ENCODE measurements around the gene CD14.
A peak's percentile ranks its signal among the peaks of the same experiment; 100 is the strongest.
"Not testable (repeated sequence)": the region's sequence is repeated elsewhere in the genome, so short reads cannot be mapped to it uniquely, and the experiment has no call there.

The CD14 gene

GRCh38 chr5:140635291-140636257 is 2.6 kb upstream of the CD14 start:
- DNase-seq: no peak

DNA sequence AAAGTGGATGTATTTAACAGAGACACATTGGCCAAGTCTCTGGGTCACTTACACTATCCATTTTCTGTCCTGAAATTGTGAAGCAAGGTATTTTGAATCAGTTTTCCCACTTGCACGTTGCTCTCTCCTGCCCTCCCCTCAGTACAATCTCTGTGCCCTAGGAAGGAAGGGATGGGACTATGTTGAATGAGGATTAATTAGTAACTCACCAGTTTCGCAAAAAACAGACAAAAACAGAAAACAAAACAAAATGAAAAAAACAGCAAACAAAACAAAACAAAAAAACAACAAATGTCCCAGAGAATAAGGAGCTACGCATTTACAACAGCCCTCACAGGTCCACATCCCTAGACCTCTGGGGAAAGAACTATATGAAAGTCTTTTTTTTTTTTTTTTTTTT is 1.1 kb upstream of the CD14 start:
- DNase-seq: no peak

- no peak for DNase-seq
Measured at GRCh38 chr5:140633501-140633900, 526 bp upstream of the CD14 start.

DNA sequence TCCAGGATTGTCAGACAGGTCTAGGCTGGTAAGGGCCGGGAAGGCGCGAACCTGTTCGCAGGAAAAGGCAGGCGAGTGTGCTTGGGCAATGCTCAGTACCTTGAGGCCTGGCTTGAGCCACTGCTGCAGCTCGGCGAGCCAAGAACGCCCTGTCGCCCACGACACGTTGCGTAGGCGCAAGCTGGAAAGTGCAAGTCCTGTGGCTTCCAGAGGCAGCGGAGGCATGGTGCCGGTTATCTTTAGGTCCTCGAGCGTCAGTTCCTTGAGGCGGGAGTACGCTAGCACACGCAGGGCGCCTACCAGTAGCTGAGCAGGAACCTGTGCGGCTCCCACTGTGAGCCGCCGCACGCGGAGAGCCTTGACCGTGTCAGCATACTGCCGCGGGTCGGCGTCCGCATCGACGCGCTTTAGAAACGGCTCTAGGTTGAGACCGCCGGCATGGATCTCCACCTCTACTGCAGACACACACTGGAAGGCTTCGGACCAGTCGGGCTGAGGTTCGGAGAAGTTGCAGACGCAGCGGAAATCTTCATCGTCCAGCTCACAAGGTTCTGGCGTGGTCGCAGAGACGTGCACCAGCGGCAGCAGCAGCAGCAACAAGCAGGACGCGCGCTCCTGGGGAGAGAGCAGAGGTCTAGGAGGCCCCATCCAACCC is 482 bp downstream of the CD14 start:
- DNase-seq: peak; percentile 24

- DNase-seq: no peak
Measured at GRCh38 chr5:140631831-140632365, 1.1 kb downstream of the CD14 start.

DNA sequence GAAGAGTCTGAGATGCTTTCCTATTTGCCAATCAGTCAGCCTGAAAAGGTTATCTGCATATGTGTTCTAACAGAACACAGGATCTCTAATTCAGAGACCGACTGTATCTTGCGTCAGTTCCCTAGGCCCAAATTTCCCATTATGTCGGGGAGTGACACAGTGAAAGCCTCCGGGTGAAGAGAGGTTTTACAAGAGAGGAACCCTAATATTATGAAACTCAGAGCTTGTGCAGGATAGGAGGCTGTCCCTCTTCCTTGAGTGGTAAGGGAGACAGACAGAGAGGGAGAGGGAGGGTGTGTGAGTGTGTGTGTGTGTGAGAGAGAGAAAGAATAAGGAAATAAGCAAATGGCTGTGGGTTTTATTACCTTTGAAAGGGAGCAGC is 1.9 kb downstream of the CD14 start:
- DNase-seq: no peak

- DNase-seq: peak; percentile 53
Measured at GRCh38 chr5:140630292-140631035, 2.5 kb downstream of the CD14 start.

- no peak for DNase-seq
Measured at GRCh38 chr5:140628711-140629110, 4.3 kb downstream of the CD14 start.

DNA sequence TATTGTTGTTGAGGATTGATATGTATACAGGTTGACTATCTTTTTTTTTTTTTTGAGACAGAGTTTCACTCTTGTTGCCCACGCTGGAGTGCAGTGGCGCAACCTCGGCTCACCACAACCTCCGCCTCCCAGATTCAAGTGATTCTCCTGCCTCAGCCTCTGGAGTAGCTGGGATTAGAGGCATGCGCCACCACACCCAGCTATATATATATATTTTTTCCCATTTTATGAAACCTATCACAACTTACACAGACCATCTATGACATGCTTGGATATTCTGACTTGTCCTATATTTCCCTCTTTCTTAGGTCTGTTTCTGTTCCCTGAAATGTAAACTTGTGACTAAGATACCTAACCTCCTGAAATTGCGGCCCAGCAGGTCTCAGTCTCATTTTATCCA is 5.0 kb downstream of the CD14 start:
- DNase-seq: no peak

DNA sequence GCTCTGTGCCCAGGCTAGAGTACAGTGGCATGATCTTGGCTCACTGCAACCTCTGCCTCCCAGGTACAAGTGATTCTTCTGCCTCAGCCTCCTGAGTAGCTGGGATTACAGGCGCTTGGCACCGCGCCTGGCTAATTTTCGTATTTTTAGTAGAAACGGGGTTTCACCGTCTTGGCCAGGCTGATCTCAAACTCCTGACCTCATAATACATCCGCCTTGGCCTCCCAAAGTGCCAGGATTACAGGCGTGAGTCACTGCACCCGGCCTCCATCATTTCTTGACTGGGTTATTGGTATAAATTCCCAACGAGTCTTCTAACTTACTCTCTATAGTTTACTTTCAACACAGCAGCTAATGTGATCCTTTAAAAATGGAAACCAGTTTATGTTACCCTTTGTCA is 8.1 kb downstream of the CD14 start:
- DNase-seq: not testable (repeated sequence)

GRCh38 chr5:140623061-140623460 is 9.9 kb downstream of the CD14 start:
- not testable (repeated sequence) for DNase-seq

- DNase-seq: no peak
Measured at GRCh38 chr5:140622301-140622700, 10.7 kb downstream of the CD14 start.

DNA sequence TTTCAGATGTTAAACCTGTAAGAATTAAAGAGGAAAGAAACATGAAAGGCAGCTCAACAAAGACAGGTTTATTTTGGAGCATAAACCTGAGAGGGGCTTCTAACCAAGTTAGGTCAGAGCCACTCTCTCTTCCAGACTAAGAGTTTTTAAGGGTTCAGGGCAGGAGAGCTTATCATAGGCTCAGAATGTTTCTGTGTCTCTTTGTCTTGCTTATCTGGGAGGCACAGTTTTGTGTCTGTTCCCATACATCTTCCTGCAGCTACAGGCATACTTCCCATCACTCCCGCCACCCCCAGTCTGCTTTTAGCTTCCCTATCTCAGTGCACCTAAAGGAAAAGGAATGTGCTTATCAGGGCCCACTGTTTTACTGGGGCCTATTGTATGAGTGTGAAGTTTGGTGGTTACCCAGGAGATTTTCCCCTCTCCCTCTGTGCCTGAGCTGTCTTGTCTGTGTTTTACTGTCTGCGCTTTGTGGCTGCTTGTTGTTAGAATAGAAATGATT is 21.9 kb downstream of the CD14 start:
- DNase-seq: peak; percentile 13

GRCh38 chr5:140609126-140609525 is 23.8 kb downstream of the CD14 start:
- DNase-seq: no peak

DNA sequence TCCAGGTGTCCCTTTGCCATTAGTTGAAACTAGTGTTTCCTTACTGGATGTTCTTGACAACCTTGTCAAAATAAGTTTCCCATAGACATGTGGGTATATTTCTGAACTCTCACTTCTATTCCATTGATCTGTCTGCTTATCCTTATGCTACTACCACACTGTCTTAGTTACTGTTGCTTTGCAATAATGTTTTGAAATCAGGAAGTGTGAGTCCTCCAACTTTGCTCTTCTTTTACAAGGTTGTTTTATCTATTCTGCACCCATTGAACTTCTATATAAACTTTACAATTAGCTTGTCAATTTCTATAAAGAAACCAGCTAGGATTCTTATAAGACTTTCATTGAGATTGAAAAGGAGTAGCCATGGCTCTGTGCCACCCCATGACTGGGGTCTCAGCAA is 24.3 kb downstream of the CD14 start:
- no peak for DNase-seq

GRCh38 chr5:140607031-140607430 is 25.9 kb downstream of the CD14 start:
- no peak for DNase-seq

DNA sequence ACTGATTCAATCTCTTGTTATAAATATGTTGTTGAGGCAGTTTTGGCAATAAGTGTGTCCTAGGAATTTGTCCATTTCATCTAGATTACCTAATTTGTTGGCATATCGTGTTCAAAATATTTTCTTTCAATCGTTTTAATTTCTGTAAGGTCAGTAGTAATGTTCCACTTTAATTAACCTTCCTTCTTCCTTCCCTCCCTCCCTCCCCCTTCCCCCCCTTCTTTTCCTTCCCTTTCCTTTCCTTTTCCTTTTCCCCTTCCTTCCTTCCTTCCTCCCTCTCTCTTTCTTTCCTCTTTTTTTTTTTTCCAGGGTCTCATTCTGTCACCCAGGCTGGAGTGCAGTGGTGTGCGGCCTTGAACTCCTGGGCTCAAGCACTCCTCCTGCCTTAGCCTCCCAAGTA is 27.1 kb downstream of the CD14 start:
- DNase-seq: no peak

GRCh38 chr5:140603734-140604133 is 29.2 kb downstream of the CD14 start:
- DNase-seq: no peak

DNA sequence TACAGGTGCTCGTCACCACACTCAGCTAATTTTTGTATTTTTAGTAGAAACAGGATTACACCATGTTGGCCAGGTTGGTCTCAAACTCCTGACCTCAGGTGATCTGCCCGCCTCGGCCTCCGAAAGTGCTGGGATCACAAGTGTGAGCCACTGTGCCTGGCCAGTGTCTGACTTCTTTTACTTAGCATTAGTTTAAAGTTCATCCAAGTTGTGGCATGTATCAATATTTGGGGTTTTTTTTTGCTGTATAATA is 29.6 kb downstream of the CD14 start:
- DNase-seq: not testable (repeated sequence)

GRCh38 chr5:140602147-140602546 is 30.8 kb downstream of the CD14 start:
- DNase-seq: no peak

DNA sequence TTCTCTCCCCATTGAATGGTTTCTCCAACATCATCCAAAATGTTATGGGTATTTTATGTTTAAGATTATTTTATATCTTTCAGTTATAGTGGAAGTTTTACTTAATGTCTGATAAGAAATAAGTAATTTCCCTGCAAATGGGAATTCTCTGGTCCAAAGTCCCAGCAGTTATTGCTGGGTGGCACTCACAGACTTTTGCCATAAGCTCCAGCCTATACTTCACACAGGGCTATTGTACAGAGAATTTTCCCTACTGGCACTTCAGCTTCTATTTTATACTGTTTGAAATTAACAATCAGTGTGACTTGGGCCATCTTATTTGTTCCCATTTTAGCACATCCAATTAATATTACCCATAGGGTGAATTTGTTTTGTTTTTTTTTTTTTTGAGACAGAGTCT is 32.9 kb downstream of the CD14 start:
- DNase-seq: no peak

DNA sequence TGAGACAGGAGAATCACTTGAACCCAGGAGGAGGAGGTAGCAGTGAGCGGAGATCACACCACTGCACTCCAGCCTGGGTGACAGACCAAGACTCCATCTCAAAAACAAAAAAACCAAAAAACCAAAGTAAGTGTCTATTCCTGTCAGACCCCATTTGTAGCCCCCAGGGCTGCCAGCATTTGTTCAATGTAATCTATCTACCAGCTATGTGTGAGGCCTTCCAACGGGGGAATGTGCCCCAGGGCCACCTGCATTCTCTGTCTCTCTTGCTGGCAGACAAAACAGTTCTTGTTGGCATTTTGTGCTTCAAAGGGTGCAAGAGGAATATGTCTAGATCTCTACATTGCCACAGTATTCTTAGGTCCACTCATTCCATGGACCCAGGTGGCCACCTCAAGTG is 34.1 kb downstream of the CD14 start:
- DNase-seq: no peak

- DNase-seq: no peak
Measured at GRCh38 chr5:140596321-140596741, 36.6 kb downstream of the CD14 start.

Measured in fibroblast of skin of scalp (primary cell).